ENCODE measurements around the gene ATP6V0C. TPM values are rescaled to one million over a fixed set of nuclear protein-coding genes. Genes with fewer than 3 reads are reported as not detected.

Gene ATP6V0C
- total and polyA plus RNA-seq, 7 donors = 116 to 241 (median 177) TPM

GRCh38 chr16:2489581-2489980, 24.2 kb upstream of the ATP6V0C start:
- no peak overlapping the region for H3K27ac ChIP-seq
- no peaks in the 10 kb centered on the region for H3K9me3 ChIP-seq
- TF ChIP-seq CTCF (IDR thresholded peaks at IDR 0.05) = no peak
- DNase-seq = no peak
- intact Hi-C loops (cut with DNase I) = loop anchor here in 1 of 2 donors (5.0 kb wide), 1 partner anchor 332 kb away; the partner anchor contains the start of gene TRAF7
- H3K4me3 ChIP-seq = no peak overlapping the region
- no peak for ATAC-seq
- WGBS, 3 donors = 92 to 95% (median 93%) methylated on average over 16 of the region's 16 CpGs
- H3K36me3 ChIP-seq (ENCODE audit: insufficient read depth in 1 of 2, low read depth in 1 of 2) = no peaks in the 10 kb centered on the region
- H3K4me1 ChIP-seq = peaks cover 11% of the 10 kb centered on the region
- no peaks in the 10 kb centered on the region for H3K27me3 ChIP-seq (ENCODE audit: insufficient read depth in 3 of 3, low read length in 2 of 3)

GRCh38 chr16:2490190-2491105, 23.3 kb upstream of the ATP6V0C start:
- intact Hi-C loops (cut with DNase I) = no loop called here
- no peaks in the 10 kb centered on the region for H3K27me3 ChIP-seq (ENCODE audit: insufficient read depth in 3 of 3, low read length in 2 of 3)
- ATAC-seq (no peak), DNase-seq (no peak)
- no peak overlapping the region for H3K4me3 ChIP-seq
- WGBS, 3 donors = 84 to 86% (median 86%) methylated on average over 23 of the region's 23 CpGs
- no peak for TF ChIP-seq CTCF (IDR thresholded peaks at IDR 0.05)
- H3K27ac ChIP-seq = no peak overlapping the region
- no peaks in the 10 kb centered on the region for H3K9me3 ChIP-seq
- peaks cover 9% of the 10 kb centered on the region for H3K4me1 ChIP-seq
- H3K36me3 ChIP-seq (ENCODE audit: insufficient read depth in 1 of 2, low read depth in 1 of 2) = no peaks in the 10 kb centered on the region

GRCh38 chr16:2492292-2492691, 21.5 kb upstream of the ATP6V0C start:
- Histone ChIP-seq H3K9me3 (no peaks in the 10 kb centered on the region), H3K4me3 (no peak overlapping the region), H3K4me1 (peaks cover 5% of the 10 kb centered on the region), H3K27me3 (ENCODE audit: insufficient read depth in 3 of 3, low read length in 2 of 3) (no peaks in the 10 kb centered on the region), H3K27ac (no peak overlapping the region), H3K36me3 (ENCODE audit: insufficient read depth in 1 of 2, low read depth in 1 of 2) (peaks cover 0 to 7% of the 10 kb centered on the region in 2 donors)
- intact Hi-C loops (cut with DNase I) = no loop called here
- no peak for ATAC-seq
- TF ChIP-seq CTCF (IDR thresholded peaks at IDR 0.05) = no peak
- DNase-seq = no peak
- 89 to 91% (median 91%) methylated on average over 13 of the region's 13 CpGs for WGBS, 3 donors

- no peak for TF ChIP-seq CTCF (IDR thresholded peaks at IDR 0.05)
- 79 to 96% (median 82%) methylated on average over 6 of the region's 6 CpGs for WGBS, 3 donors
- intact Hi-C loops (cut with DNase I) = no loop called here
- no peak overlapping the region for H3K27ac ChIP-seq
- H3K4me1 ChIP-seq = peaks cover 17% of the 10 kb centered on the region
- H3K9me3 ChIP-seq = no peaks in the 10 kb centered on the region
- peaks cover 0 to 7% of the 10 kb centered on the region in 2 donors for H3K36me3 ChIP-seq (ENCODE audit: insufficient read depth in 1 of 2, low read depth in 1 of 2)
- H3K27me3 ChIP-seq (ENCODE audit: insufficient read depth in 3 of 3, low read length in 2 of 3) = no peaks in the 10 kb centered on the region
- ATAC-seq (no peak), DNase-seq (no peak)
- no peak overlapping the region for H3K4me3 ChIP-seq
Observed at GRCh38 chr16:2493605-2494004, 20.1 kb upstream of the ATP6V0C start.
